Caco-2 (cell line): ENCODE results near the gene TAMALIN. TPM values are rescaled to one million over a fixed set of nuclear protein-coding genes. Genes with fewer than 3 reads are reported as not detected.

Source experiments
- BruUV-seq: library from RNA; stranded (reverse); fragments of 400-500 nt; replicated peaks from 2 replicates; lab custom pipeline; 2021; lab: Mats Ljungman, UMichigan
- CTCF ChIA-PET: fragments of 300-600 bp; sonication (Branson Sonifier 250); formaldehyde crosslinking; loops from one replicate; lab custom pipeline; 2022; ENCODE audit warnings: antibody characterized with exemption; lab: Charles Lee
- POLR2A ChIA-PET: fragments of 300-600 bp; sonication (Branson Sonifier 250); formaldehyde crosslinking; loops from one replicate; lab custom pipeline; 2022; ENCODE audit warnings: antibody characterized with exemption; lab: Charles Lee
- DNase-seq, 2 experiments: peaks; one replicate each; pipeline versions ENCODE4 v3.0.0 to v3.0.0-alpha.2; 2020 to 2022
- H3K27me3 ChIP-seq: replicated peaks from 2 replicates; pipeline ENCODE4 v1.6.0; 2011; ENCODE audit warnings: low read length; ENCODE audit not compliant: control insufficient read depth, insufficient read depth
- H3K36me3 ChIP-seq: 2 replicates; pipeline ENCODE4 v1.5.1; 2011; ENCODE audit warnings: low read length; ENCODE audit not compliant: control insufficient read depth, insufficient read depth
- H3K4me1 ChIP-seq: fragments of 250-450 bp; sonication (Bioruptor Pico); 2 replicates; pipeline ENCODE4 v1.5.1; 2020; ENCODE audit warnings: mild to moderate bottlenecking
- H3K4me3 ChIP-seq: 2 replicates; pipeline ENCODE4 v1.5.1; 2011; ENCODE audit warnings: low read depth, mild to moderate bottlenecking, control low read depth, low read length
- H3K9me3 ChIP-seq: fragments of 250-450 bp; sonication (Bioruptor Pico); 2 replicates; pipeline ENCODE4 v1.5.1; 2020; ENCODE audit warnings: mild to moderate bottlenecking, moderate library complexity
- H3K27ac Mint-ChIP-seq: one replicate; pipeline ENCODE4 v1.8.0; 2022; ENCODE audit warnings: mixed read lengths; ENCODE audit not compliant: unreplicated experiment
- H3K27me3 Mint-ChIP-seq: one replicate; pipeline ENCODE4 v1.8.0; 2022; ENCODE audit warnings: mixed read lengths; ENCODE audit not compliant: insufficient read depth, unreplicated experiment
- H3K36me3 Mint-ChIP-seq: one replicate; pipeline ENCODE4 v1.8.0; 2022; ENCODE audit warnings: mild to moderate bottlenecking, mixed read lengths; ENCODE audit not compliant: insufficient read depth, unreplicated experiment
- H3K4me1 Mint-ChIP-seq: one replicate; pipeline ENCODE4 v1.8.0; 2022; ENCODE audit warnings: low read depth, mixed read lengths; ENCODE audit not compliant: unreplicated experiment
- H3K4me3 Mint-ChIP-seq: one replicate; pipeline ENCODE4 v1.8.0; 2022; ENCODE audit warnings: mild to moderate bottlenecking, moderate library complexity, mixed read lengths; ENCODE audit not compliant: unreplicated experiment
- H3K9me3 Mint-ChIP-seq: one replicate; pipeline ENCODE4 v1.8.0; 2022; ENCODE audit warnings: mixed read lengths; ENCODE audit not compliant: unreplicated experiment
- CTCF ChIP-seq, 2 experiments: fragments of 200-600 bp in 1 of 2; IDR thresholded peaks; 1 replicate in 1 of 2; 2 replicates in 1 of 2; pipeline versions ENCODE4 v1.5.1 to v1.8.0; 2011 to 2022; ENCODE audit warnings: antibody characterized with exemption in 1 of 2, control low read depth in 1 of 2, inconsistent platforms in 1 of 2, low read depth in 1 of 2, low read length in 1 of 2, mild to moderate bottlenecking in 1 of 2, moderate library complexity in 1 of 2; ENCODE audit not compliant: insufficient read depth in 1 of 2, severe bottlenecking in 1 of 2, unreplicated experiment in 1 of 2
- intact Hi-C: fragments of 100-400 bp; cut with micrococcal nuclease; formaldehyde crosslinking; loops from one replicate; pipeline ENCODE4 v1.10.0; 2022; ENCODE audit not compliant: unreplicated experiment
- total RNA-seq: library from RNA; stranded (reverse); gene quantifications from 2 replicates; pipeline ENCODE4 v1.2.3, GENCODE V29; 2022

Gene TAMALIN
- total RNA-seq, 1 experiment from 2014 or later, result 4.1 TPM

- Mint-ChIP-seq H3K4me3 (no peak overlapping the region), H3K36me3 (peaks cover 35% of the 10 kb centered on the region), H3K9me3 (no peaks in the 10 kb centered on the region), H3K27me3 (no peaks in the 10 kb centered on the region), H3K27ac (no peak overlapping the region), H3K4me1 (peaks cover 18% of the 10 kb centered on the region)
- H3K9me3 ChIP-seq, result no peaks in the 10 kb centered on the region
- no TSS peak for BruUV-seq
- H3K4me3 ChIP-seq, result no peak overlapping the region
- ChIA-PET POLR2A (no interaction called here), CTCF (interaction anchor here (1.1 to 1.5 kb wide), 2 partner anchors 17 to 28 kb away, joined by 3 to 6 read pairs; partner anchors contain the start of gene ATG101)
- no peaks in the 10 kb centered on the region; the same call in 1 of the 2 replicates for H3K36me3 ChIP-seq
- TF ChIP-seq CTCF (IDR thresholded peaks at IDR 0.05; ENCODE audit: insufficient read depth in 1 of 2, low read depth in 1 of 2, low read length in 1 of 2, severe bottlenecking in 1 of 2, unreplicated experiment in 1 of 2), result no peak
- H3K4me1 ChIP-seq, result peaks cover 20% of the 10 kb centered on the region
- no peaks in the 10 kb centered on the region for H3K27me3 ChIP-seq
- intact Hi-C loops, result no loop called here
- no peak for DNase-seq
Observed at GRCh38 chr12:52041695-52042123, 35.0 kb downstream of the TAMALIN start.

- intact Hi-C loops, result no loop called here
- no peak overlapping the region for H3K4me3 ChIP-seq
- Mint-ChIP-seq H3K4me3 (no peak overlapping the region), H3K27ac (no peak overlapping the region), H3K36me3 (peaks cover 36% of the 10 kb centered on the region), H3K9me3 (no peaks in the 10 kb centered on the region), H3K27me3 (no peaks in the 10 kb centered on the region), H3K4me1 (peaks cover 18% of the 10 kb centered on the region)
- peaks cover 20% of the 10 kb centered on the region for H3K4me1 ChIP-seq
- POLR2A ChIA-PET, result interaction anchor here (0.5 to 1.5 kb wide), 2 partner anchors 10 to 629 kb away, joined by 3 to 5 read pairs; no protein-coding TSS in a partner anchor
- BruUV-seq, result no TSS peak
- no peaks in the 10 kb centered on the region; the same call in 1 of the 2 replicates for H3K36me3 ChIP-seq
- H3K9me3 ChIP-seq, result no peaks in the 10 kb centered on the region
- no peak for TF ChIP-seq CTCF (IDR thresholded peaks at IDR 0.05; ENCODE audit: insufficient read depth in 1 of 2, low read depth in 1 of 2, low read length in 1 of 2, severe bottlenecking in 1 of 2, unreplicated experiment in 1 of 2)
- CTCF ChIA-PET, result interaction anchor here (2.7 kb wide), 1 partner anchor 17 kb away, joined by 15 read pairs; no protein-coding TSS in a partner anchor
- no peak for DNase-seq
- no peaks in the 10 kb centered on the region for H3K27me3 ChIP-seq
Observed at GRCh38 chr12:52042706-52043385, 36.1 kb downstream of the TAMALIN start.

GRCh38 chr12:52043386-52044212, 36.9 kb downstream of the TAMALIN start:
- Mint-ChIP-seq H3K9me3 (no peaks in the 10 kb centered on the region), H3K4me1 (peaks cover 18% of the 10 kb centered on the region), H3K27ac (no peak overlapping the region), H3K36me3 (peaks cover 36% of the 10 kb centered on the region), H3K4me3 (no peak overlapping the region), H3K27me3 (no peaks in the 10 kb centered on the region)
- ChIA-PET POLR2A (interaction anchor here (1.5 kb wide), 1 partner anchor 11 kb away, joined by 5 read pairs; no protein-coding TSS in a partner anchor), CTCF (interaction anchor here (2.7 kb wide), 1 partner anchor 18 kb away, joined by 15 read pairs; no protein-coding TSS in a partner anchor)
- peaks cover 14% of the 10 kb centered on the region for H3K4me1 ChIP-seq
- H3K27me3 ChIP-seq, result no peaks in the 10 kb centered on the region
- H3K36me3 ChIP-seq, result no peaks in the 10 kb centered on the region; the same call in 1 of the 2 replicates
- no TSS peak for BruUV-seq
- TF ChIP-seq CTCF (IDR thresholded peaks at IDR 0.05; ENCODE audit: insufficient read depth in 1 of 2, low read depth in 1 of 2, low read length in 1 of 2, severe bottlenecking in 1 of 2, unreplicated experiment in 1 of 2), result no peak
- H3K9me3 ChIP-seq, result no peaks in the 10 kb centered on the region
- DNase-seq, result no peak
- intact Hi-C loops, result no loop called here
- no peak overlapping the region for H3K4me3 ChIP-seq
